ENCODE results near the gene SMCO3. TPM values are rescaled to one million over a fixed set of nuclear protein-coding genes. Genes with fewer than 3 reads are reported as not detected.

SMCO3 gene
- total RNA-seq, 1 donor: under 0.01 TPM

GRCh38 chr12:14833336-14833735 lies 19.4 kb upstream of the SMCO3 start:
- peaks cover 28% of the 10 kb centered on the region for H3K4me1 ChIP-seq (ENCODE audit: insufficient read depth, low read length)
- no peak for TF ChIP-seq CTCF (IDR thresholded peaks at IDR 0.05; ENCODE audit: extremely low read depth, low read depth, low read length)
- H3K4me2 ChIP-seq (ENCODE audit: insufficient read depth, low read length): no peak overlapping the region
- no peak for DNase-seq (ENCODE audit: insufficient read length, low spot score, missing footprints)
- H4K20me1 ChIP-seq (ENCODE audit: insufficient read depth, low read length): no peaks in the 10 kb centered on the region
- no peaks in the 10 kb centered on the region for H3K36me3 ChIP-seq (ENCODE audit: insufficient read depth, low read length)
- H3K79me2 ChIP-seq (ENCODE audit: insufficient read depth, low read length): no peaks in the 10 kb centered on the region
- no peaks in the 10 kb centered on the region for H3K27me3 ChIP-seq (ENCODE audit: insufficient read depth, low read length)
- no peak overlapping the region for H2AFZ ChIP-seq (ENCODE audit: low read length)
- H3K4me3 ChIP-seq (ENCODE audit: insufficient read depth, low read length): no peak overlapping the region
- no peaks in the 10 kb centered on the region for H3K9me3 ChIP-seq (ENCODE audit: low read depth, low read length)
- H3K27ac ChIP-seq (ENCODE audit: low read depth, low read length): no peak overlapping the region

- DNase-seq (ENCODE audit: insufficient read length, low spot score, missing footprints): no peak
Measured at GRCh38 chr12:14828892-14829291, 14.9 kb upstream of the SMCO3 start.

GRCh38 chr12:14827043-14827442 lies 13.1 kb upstream of the SMCO3 start:
- no peak overlapping the region for H2AFZ ChIP-seq (ENCODE audit: low read length)
- H3K79me2 ChIP-seq (ENCODE audit: insufficient read depth, low read length): no peaks in the 10 kb centered on the region
- no peak for TF ChIP-seq CTCF (IDR thresholded peaks at IDR 0.05; ENCODE audit: extremely low read depth, low read depth, low read length)
- H3K4me2 ChIP-seq (ENCODE audit: insufficient read depth, low read length): no peak overlapping the region
- H3K27me3 ChIP-seq (ENCODE audit: insufficient read depth, low read length): no peaks in the 10 kb centered on the region
- H3K4me3 ChIP-seq (ENCODE audit: insufficient read depth, low read length): no peak overlapping the region
- H3K36me3 ChIP-seq (ENCODE audit: insufficient read depth, low read length): no peaks in the 10 kb centered on the region
- no peaks in the 10 kb centered on the region for H4K20me1 ChIP-seq (ENCODE audit: insufficient read depth, low read length)
- H3K9me3 ChIP-seq (ENCODE audit: low read depth, low read length): no peaks in the 10 kb centered on the region
- no peaks in the 10 kb centered on the region for H3K4me1 ChIP-seq (ENCODE audit: insufficient read depth, low read length)
- no peak overlapping the region for H3K27ac ChIP-seq (ENCODE audit: low read depth, low read length)
- DNase-seq (ENCODE audit: insufficient read length, low spot score, missing footprints): no peak

More at GRCh38 chr12:14828892-14829291, 14.9 kb upstream of the SMCO3 start:
- H3K27me3 ChIP-seq (ENCODE audit: insufficient read depth, low read length): no peaks in the 10 kb centered on the region
- no peaks in the 10 kb centered on the region for H4K20me1 ChIP-seq (ENCODE audit: insufficient read depth, low read length)
- no peaks in the 10 kb centered on the region for H3K79me2 ChIP-seq (ENCODE audit: insufficient read depth, low read length)
- no peak overlapping the region for H2AFZ ChIP-seq (ENCODE audit: low read length)
- H3K4me1 ChIP-seq (ENCODE audit: insufficient read depth, low read length): peaks cover 4% of the 10 kb centered on the region
- no peak overlapping the region for H3K27ac ChIP-seq (ENCODE audit: low read depth, low read length)
- no peaks in the 10 kb centered on the region for H3K9me3 ChIP-seq (ENCODE audit: low read depth, low read length)
- H3K36me3 ChIP-seq (ENCODE audit: insufficient read depth, low read length): no peaks in the 10 kb centered on the region
- H3K4me2 ChIP-seq (ENCODE audit: insufficient read depth, low read length): no peak overlapping the region
- no peak overlapping the region for H3K4me3 ChIP-seq (ENCODE audit: insufficient read depth, low read length)
- no peak for TF ChIP-seq CTCF (IDR thresholded peaks at IDR 0.05; ENCODE audit: extremely low read depth, low read depth, low read length)

GRCh38 chr12:14826491-14826890 lies 12.5 kb upstream of the SMCO3 start:
- H2AFZ ChIP-seq (ENCODE audit: low read length): no peak overlapping the region
- no peak for TF ChIP-seq CTCF (IDR thresholded peaks at IDR 0.05; ENCODE audit: extremely low read depth, low read depth, low read length)
- no peaks in the 10 kb centered on the region for H3K27me3 ChIP-seq (ENCODE audit: insufficient read depth, low read length)
- H3K4me3 ChIP-seq (ENCODE audit: insufficient read depth, low read length): no peak overlapping the region
- H3K9me3 ChIP-seq (ENCODE audit: low read depth, low read length): no peaks in the 10 kb centered on the region
- H3K4me2 ChIP-seq (ENCODE audit: insufficient read depth, low read length): no peak overlapping the region
- H3K36me3 ChIP-seq (ENCODE audit: insufficient read depth, low read length): no peaks in the 10 kb centered on the region
- no peaks in the 10 kb centered on the region for H3K4me1 ChIP-seq (ENCODE audit: insufficient read depth, low read length)
- H3K79me2 ChIP-seq (ENCODE audit: insufficient read depth, low read length): no peaks in the 10 kb centered on the region
- no peak overlapping the region for H3K27ac ChIP-seq (ENCODE audit: low read depth, low read length)
- no peaks in the 10 kb centered on the region for H4K20me1 ChIP-seq (ENCODE audit: insufficient read depth, low read length)
- DNase-seq (ENCODE audit: insufficient read length, low spot score, missing footprints): no peak

Data from osteoblast (primary cell).